Measurements from ENCODE around the gene CNTN6. TPM values are rescaled to one million over a fixed set of nuclear protein-coding genes. Genes with fewer than 3 reads are reported as not detected.

Gene CNTN6
- total RNA-seq, 4 donors from 2014 or later, result 7.7 to 16.4 (median 8.9) TPM

DNA sequence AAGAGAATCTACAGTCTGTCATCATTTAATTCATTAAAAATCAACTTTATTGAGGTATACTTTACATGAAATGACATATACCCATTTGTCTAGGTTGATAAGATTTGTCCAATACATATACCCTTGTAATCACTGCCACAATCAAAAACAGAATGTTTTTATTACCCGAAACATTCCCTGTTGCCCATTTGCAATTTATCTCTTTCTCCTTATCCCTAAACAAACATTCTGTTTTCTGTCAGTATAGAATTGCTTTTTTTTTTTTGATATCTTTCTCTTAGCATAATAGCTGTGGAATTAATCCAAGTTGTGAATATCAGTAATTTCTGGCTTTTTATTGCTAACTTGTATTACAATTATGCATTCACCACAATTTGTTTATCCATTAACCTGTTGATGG, 4.3 kb upstream of the CNTN6 start:
- DNase-seq, result no peak
- no peak overlapping the region for H3K27ac ChIP-seq
- no peaks in the 10 kb centered on the region for H3K9me3 ChIP-seq
- intact Hi-C loops (cut with DNase I), result no loop called here
- WGBS, 2 donors, result 87 to 92% methylated on average over 1 of the region's 1 CpG
- H3K4me3 ChIP-seq (replicated peaks in 1 of 3), result no peak overlapping the region
- peaks cover 13 to 17% of the 10 kb centered on the region in 2 donors for H3K4me1 ChIP-seq
- no peak for TF ChIP-seq CTCF (IDR thresholded peaks at IDR 0.05)
- TF ChIP-seq POLR2A (IDR thresholded peaks at IDR 0.05), result no peak
- H3K27me3 ChIP-seq, result no peaks in the 10 kb centered on the region
- H3K36me3 ChIP-seq, result no peaks in the 10 kb centered on the region

GRCh38 chr3:1091286-1091685, 1.5 kb upstream of the CNTN6 start:
- peak; percentile 8 to 24 for DNase-seq
- peak overlapping the region; percentile 64 to 77 (median 67) for H3K27ac ChIP-seq
- no peaks in the 10 kb centered on the region for H3K9me3 ChIP-seq
- WGBS, 2 donors, result 60 to 82% methylated on average over 1 of the region's 1 CpG
- peak in 1 of 2 donors; percentile 19 for TF ChIP-seq POLR2A (IDR thresholded peaks at IDR 0.05)
- no peak for TF ChIP-seq CTCF (IDR thresholded peaks at IDR 0.05)
- H3K4me1 ChIP-seq, result peaks cover 13 to 17% of the 10 kb centered on the region in 2 donors
- no peaks in the 10 kb centered on the region for H3K36me3 ChIP-seq
- no peaks in the 10 kb centered on the region for H3K27me3 ChIP-seq
- intact Hi-C loops (cut with DNase I), result no loop called here
- no peak overlapping the region for H3K4me3 ChIP-seq (replicated peaks in 1 of 3)

- Histone ChIP-seq H3K27ac (peak overlapping the region; percentile 64 to 77 (median 67)), H3K4me3 (replicated peaks in 1 of 3) (peak overlapping the region in 1 of 3 donors; percentile 27), H3K27me3 (no peaks in the 10 kb centered on the region), H3K4me1 (peaks cover 13 to 17% of the 10 kb centered on the region in 2 donors), H3K36me3 (no peaks in the 10 kb centered on the region), H3K9me3 (no peaks in the 10 kb centered on the region)
- intact Hi-C loops (cut with DNase I), result no loop called here
- 23 to 39% methylated on average over 2 of the region's 2 CpGs for WGBS, 2 donors
- DNase-seq, result no peak
- TF ChIP-seq CTCF (IDR thresholded peaks at IDR 0.05) (no peak), POLR2A (IDR thresholded peaks at IDR 0.05) (no peak)
These were observed 763 bp upstream of the CNTN6 start for GRCh38 chr3:1092061-1092460.

- Histone ChIP-seq H3K9me3 (no peaks in the 10 kb centered on the region), H3K4me3 (replicated peaks in 1 of 3) (peak overlapping the region in 2 of 3 donors; percentile 15 to 27), H3K36me3 (no peaks in the 10 kb centered on the region), H3K27me3 (no peaks in the 10 kb centered on the region), H3K4me1 (peaks cover 5 to 12% of the 10 kb centered on the region in 2 donors), H3K27ac (peak overlapping the region in 2 of 3 donors; percentile 64 to 77)
- intact Hi-C loops (cut with DNase I), result no loop called here
- 33 to 35% methylated on average over 6 of the region's 6 CpGs for WGBS, 2 donors
- no peak for DNase-seq
- TF ChIP-seq CTCF (IDR thresholded peaks at IDR 0.05) (no peak), POLR2A (IDR thresholded peaks at IDR 0.05) (no peak)
These were observed 393 bp downstream of the CNTN6 start for GRCh38 chr3:1093217-1093616.

GRCh38 chr3:1103525-1103924, 10.7 kb downstream of the CNTN6 start:
- no peaks in the 10 kb centered on the region for H3K9me3 ChIP-seq
- H3K4me1 ChIP-seq, result no peaks in the 10 kb centered on the region
- H3K36me3 ChIP-seq, result no peaks in the 10 kb centered on the region
- 89 to 92% methylated on average over 6 of the region's 6 CpGs for WGBS, 2 donors
- no peaks in the 10 kb centered on the region for H3K27me3 ChIP-seq
- H3K4me3 ChIP-seq (replicated peaks in 1 of 3), result no peak overlapping the region
- TF ChIP-seq POLR2A (IDR thresholded peaks at IDR 0.05), result no peak
- TF ChIP-seq CTCF (IDR thresholded peaks at IDR 0.05), result peak in 1 of 6 experiments; percentile 4
- intact Hi-C loops (cut with DNase I), result no loop called here
- DNase-seq, result no peak
- no peak overlapping the region for H3K27ac ChIP-seq
